HG02571 (cell line): Measurements from ENCODE around the gene RASGEF1B.
"Not testable (repeated sequence)": the region's sequence is repeated elsewhere in the genome, so short reads cannot be mapped to it uniquely, and the experiment has no call there.

Experiments used
- ATAC-seq: cut with Tn5 transposase; IDR thresholded peaks from one replicate; pipeline ENCODE4 v1.9.1; 2021; ENCODE audit warnings: mild to moderate bottlenecking, moderate library complexity; ENCODE audit not compliant: unreplicated experiment

The RASGEF1B gene

GRCh38 chr4:81436096-81436495 lies 35.6 kb downstream of the RASGEF1B start:
- no peak for ATAC-seq

GRCh38 chr4:81432825-81433224 lies 38.9 kb downstream of the RASGEF1B start:
- ATAC-seq, result no peak

GRCh38 chr4:81431971-81432370 lies 39.7 kb downstream of the RASGEF1B start:
- ATAC-seq, result no peak

GRCh38 chr4:81429607-81430006 lies 42.1 kb downstream of the RASGEF1B start:
- no peak for ATAC-seq

- no peak for ATAC-seq
Observed at GRCh38 chr4:81429031-81429430, 42.7 kb downstream of the RASGEF1B start.

- no peak for ATAC-seq
Observed at GRCh38 chr4:81428002-81428401, 43.7 kb downstream of the RASGEF1B start.

GRCh38 chr4:81427344-81427821 lies 44.3 kb downstream of the RASGEF1B start:
- no peak for ATAC-seq

DNA sequence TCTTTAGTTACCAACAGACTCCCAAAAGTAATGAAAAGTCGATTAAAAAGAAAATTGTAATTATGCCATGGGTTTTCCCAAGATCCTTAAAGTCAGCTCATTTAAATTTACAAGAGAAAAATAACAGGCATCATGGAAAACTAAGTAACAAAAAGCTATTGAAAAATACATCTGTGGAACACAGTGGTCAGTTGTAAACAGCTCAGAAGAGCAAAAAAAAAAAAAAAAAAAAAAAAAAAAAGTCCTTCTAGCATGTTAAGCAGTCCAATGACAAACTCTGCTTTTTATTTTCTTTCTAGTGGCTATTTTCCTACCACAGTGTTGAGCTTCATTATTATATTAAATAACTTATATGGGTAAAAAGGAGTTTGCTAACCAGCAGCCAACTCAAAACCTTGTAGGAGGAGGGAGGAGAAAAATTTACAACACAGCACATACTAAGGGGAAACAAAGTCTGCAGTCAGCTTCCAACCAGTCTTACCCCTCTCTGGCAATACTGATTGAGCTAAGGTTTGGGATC lies 44.9 kb downstream of the RASGEF1B start:
- no peak for ATAC-seq

- no peak for ATAC-seq
Observed at GRCh38 chr4:81424816-81425755, 46.6 kb downstream of the RASGEF1B start.

DNA sequence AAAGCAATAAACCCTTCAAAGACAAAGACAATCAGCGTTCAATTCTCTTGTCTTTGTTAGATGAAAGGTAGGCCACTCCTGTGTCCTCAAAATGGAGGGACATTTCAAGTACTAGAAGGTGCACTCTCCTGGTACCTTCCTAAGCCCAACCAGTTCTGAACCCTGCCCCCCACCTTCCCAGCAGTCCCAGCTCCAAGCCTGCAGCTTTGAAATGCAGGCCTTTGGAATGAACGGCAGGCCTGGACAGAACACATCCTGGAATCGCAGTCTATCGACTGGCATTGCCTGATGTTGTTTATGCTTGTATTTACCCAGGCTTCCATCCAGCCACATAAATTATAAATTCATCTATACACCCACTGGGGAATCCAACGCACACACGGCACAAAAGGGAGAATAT lies 47.4 kb downstream of the RASGEF1B start:
- no peak for ATAC-seq

DNA sequence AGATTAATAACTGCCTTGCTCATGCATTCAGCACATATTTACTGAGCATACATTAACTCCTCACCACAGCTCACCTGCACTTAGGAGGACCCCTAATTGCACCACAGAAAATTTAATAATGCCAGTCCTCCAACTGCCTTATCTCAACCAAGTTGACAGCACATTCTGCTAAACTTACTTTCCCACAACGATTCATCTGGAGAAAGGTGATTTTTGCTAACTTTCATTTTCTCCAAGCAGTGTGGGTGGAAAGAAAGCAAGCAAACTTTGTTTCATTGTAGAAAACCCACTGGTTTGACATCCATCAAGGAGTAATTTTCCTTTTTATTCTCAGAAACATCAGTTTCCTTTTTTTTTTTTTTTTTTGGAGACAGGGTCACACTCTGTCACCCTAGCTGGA lies 49.1 kb downstream of the RASGEF1B start:
- ATAC-seq, result no peak

DNA sequence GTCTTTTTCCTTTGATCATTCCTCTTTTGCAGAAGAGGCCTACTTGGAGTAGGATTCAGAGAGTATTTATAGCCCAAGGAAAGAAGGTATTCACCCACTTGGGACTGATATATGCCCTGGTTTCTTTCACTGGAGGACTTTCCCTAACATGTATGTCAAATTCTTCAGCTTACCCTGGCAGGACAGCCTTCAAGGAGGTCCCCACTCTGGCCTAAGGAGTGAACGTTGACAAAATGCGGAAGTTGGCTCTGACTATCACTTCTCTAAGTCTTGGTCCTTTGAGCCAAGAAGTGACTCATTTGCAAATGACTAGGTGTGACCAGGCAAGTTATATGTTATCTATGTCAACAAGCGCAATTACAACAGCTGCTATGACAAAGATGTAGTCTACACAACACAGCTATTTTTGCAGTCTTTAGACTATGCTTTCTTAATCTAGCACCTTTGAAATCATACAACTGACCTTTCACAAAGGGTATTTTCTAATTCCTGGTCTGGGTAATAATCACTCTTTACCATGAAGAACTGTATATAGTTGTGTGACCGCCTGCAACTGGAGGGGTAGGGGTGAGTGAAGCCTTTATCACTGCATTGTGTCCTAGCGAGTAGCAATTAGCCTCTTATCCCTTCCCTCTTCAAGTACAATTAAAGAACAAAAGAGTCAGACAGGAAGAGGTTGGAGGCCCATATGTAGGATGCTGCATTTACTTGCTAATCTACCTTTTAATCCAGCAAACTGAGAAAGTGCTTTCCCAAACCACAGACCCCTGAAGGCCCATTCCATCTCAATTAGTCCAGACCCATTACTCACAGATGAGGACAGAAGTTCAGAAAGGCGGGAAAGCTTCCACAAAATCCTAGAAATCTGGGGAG lies 50.1 kb downstream of the RASGEF1B start:
- ATAC-seq, result peak; percentile 99

- ATAC-seq, result no peak
Observed at GRCh38 chr4:81418572-81418971, 53.1 kb downstream of the RASGEF1B start.

GRCh38 chr4:81412946-81413495 lies 58.7 kb downstream of the RASGEF1B start:
- ATAC-seq, result no peak

GRCh38 chr4:81410680-81411079 lies 61.0 kb downstream of the RASGEF1B start:
- no peak for ATAC-seq

DNA sequence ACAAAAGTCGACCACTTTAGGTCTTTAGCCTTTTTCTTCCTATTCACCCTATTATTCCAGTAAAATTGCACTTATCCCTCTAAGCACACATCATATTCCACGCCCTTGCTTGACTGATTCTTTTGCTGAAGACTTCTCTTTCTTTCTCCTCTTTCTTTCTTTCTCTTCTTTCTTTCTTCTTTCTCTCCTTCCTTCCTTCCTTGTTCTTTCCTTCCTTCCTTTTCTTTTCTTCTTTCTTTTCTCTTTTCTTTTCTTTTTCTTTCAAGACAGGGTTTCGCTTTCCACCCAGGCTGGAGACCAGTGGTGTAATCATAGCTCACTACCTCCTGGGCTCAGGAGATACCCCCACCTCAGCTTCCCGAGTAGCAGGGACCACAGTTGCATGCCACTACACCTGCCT lies 61.9 kb downstream of the RASGEF1B start:
- no peak for ATAC-seq

GRCh38 chr4:81408341-81408740 lies 63.4 kb downstream of the RASGEF1B start:
- no peak for ATAC-seq

DNA sequence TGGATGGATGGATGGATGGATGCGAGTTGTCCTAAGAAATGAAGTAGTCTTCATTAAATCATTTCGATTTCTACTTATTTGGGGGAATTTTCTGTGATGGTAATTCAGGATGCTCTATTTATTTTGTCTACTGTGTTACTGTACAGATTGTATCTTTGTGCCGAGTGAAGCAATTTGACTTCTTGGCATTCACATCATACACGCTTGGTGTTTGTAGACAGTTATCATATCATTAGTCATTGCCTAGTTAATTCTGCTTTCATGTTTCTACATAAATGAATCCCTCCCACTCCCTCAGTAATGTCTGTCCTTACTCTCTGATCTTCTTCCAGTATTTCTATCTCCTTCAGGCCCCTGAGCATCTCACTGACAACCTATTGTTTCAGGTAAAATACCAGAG lies 64.0 kb downstream of the RASGEF1B start:
- ATAC-seq, result no peak

- ATAC-seq, result not testable (repeated sequence)
Observed at GRCh38 chr4:81406481-81406880, 65.2 kb downstream of the RASGEF1B start.

DNA sequence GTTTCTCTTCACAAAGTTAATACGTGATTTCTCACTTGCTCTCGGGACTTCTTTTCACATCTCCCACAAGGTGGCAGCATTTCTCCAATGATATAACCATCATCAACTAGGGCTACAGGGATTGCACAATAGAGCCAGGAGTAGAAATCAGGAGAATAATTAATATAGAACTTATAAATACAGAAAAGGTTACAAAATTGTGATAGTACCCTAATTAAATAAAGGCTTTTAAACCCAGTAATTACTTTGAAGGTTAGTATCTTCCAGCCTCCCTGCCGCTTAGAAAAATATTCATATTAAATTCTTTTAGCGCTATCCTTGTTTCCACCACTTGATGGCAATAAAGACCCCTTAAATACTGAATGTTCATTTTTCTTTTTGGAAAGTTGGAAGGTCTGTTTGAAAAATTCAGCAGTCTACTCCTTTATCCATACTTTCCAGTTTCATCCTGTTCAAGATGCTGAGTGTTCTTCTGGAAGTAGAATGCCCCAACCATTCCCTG lies 65.8 kb downstream of the RASGEF1B start:
- ATAC-seq, result peak; percentile 78

DNA sequence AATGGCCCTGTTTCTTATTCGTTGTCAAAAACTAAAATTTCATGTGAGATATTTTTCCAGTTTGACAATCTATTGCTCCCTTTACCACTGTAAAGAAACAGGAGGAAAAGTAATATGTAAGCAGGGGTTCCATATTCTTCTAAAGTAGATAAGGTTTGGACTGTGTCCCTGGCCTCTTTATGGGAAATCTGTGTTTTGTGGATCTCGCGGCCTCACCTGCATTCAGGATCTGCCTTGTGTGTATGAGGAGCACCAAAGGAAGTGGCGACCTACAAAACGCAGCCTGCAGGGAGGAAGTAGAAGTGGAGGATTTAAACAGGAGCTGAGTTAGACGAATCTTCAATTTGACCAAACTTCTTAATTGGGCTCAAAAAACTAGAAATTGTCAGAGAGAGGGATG lies 67.0 kb downstream of the RASGEF1B start:
- ATAC-seq, result no peak
